GM18507 (cell line): ENCODE data around the gene ARHGAP25.
A peak's percentile ranks its signal among the peaks of the same experiment; 100 is the strongest.

Experiments
- DNase-seq: peaks from one replicate; pipeline ENCODE4 v3.0.0; 2011; ENCODE audit warnings: low read depth; ENCODE audit not compliant: insufficient read length; ENCODE audit errors: extremely low spot score
- FAIRE-seq: peaks from 2 replicates; lab custom pipeline; 2011; peaks lifted over from hg19 to GRCh38; lab: Jason Lieb, UNC

ARHGAP25 gene

GRCh38 chr2:68847751-68848150 is 113.1 kb downstream of the ARHGAP25 start:
- DNase-seq = no peak

GRCh38 chr2:68849579-68850030 is 115.0 kb downstream of the ARHGAP25 start:
- no peak for FAIRE-seq

More at GRCh38 chr2:68847751-68848150, 113.1 kb downstream of the ARHGAP25 start:
- no peak for FAIRE-seq

DNA sequence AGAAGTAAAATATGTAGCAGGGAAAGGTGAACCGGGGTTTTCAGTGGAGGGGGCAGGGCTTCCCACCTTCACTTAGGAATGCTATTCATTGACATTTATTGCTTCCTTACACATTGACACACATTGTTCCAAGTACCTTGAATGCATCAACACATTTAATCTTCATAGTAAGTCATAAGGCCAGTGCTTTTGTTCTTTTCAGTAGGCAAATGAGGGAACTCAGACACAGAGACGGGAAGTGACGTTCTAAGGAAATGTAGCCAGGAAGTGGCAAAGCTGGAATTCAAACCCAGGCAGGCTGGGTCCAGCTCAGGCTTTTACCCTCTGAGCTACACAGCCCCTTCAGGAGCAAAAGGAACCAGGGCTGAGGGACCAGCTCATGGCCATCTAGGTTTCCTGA is 115.9 kb downstream of the ARHGAP25 start:
- FAIRE-seq = no peak
- DNase-seq = no peak

More at GRCh38 chr2:68849579-68850030, 115.0 kb downstream of the ARHGAP25 start:
- no peak for DNase-seq

DNA sequence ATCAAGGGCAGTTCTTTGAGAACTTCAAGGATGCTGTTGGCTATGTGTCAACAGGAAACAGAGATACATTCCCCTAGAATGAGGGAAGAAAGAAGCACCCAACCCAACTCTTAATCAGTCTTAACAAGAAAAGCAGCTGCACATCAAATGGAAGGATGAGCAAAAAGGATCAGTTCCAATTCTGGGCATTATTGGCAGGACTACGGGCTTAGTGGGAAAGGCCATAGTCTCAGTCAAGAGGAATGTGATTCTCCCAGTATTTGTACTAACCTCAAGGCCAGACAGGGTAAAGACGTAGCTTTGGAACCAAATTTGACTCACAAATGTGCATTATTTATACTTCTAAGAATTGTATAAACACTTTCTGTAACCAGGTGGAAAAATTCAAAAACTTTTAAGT is 118.4 kb downstream of the ARHGAP25 start:
- no peak for FAIRE-seq

GRCh38 chr2:68853915-68854314 is 119.3 kb downstream of the ARHGAP25 start:
- FAIRE-seq (no peak), DNase-seq (no peak)

More for the DNA sequence above, 118.4 kb downstream of the ARHGAP25 start:
- no peak for DNase-seq

GRCh38 chr2:68854476-68854875 is 119.9 kb downstream of the ARHGAP25 start:
- DNase-seq (no peak), FAIRE-seq (no peak)

DNA sequence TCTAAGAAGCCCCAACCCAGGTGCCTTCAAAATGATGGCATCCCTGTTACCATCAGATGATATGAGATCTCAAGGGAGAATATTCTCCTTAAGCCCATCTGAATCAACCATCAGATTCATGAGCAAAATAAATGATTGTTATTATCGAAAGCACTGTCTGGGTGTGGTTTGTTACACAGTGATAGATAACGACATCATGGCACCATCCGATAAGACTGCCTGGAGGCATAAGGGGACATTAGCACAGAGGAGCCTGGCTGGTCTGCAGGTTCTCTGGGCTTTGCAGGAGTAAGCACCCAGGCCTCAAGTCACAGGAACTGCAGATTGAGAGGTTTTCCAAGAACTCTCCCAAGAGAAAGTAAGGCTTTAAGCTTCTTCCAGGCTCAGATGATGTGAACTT is 120.9 kb downstream of the ARHGAP25 start:
- DNase-seq (no peak), FAIRE-seq (no peak)

GRCh38 chr2:68857202-68857845 is 122.7 kb downstream of the ARHGAP25 start:
- no peak for DNase-seq
- FAIRE-seq = no peak

GRCh38 chr2:68857855-68858456 is 123.3 kb downstream of the ARHGAP25 start:
- no peak for DNase-seq
- peak; percentile 53 for FAIRE-seq

DNA sequence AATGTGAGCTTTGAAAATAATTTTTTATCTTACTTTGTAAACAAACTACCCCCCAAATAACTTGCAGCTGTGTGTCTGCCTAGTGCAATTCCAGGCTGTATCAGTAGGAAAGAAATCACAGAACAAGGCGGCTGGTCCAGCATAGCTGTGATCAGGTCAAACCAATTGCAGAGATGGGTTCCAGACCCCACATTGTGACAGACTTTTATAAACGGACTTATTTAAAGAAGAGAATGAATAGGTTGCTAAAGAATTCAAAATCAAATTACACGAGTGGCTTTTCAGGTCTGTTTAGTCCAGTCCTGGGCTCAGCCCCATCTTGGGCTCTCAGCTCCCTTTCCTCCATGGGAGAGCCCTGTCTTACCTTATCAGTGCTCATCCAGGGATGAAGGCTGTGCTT is 125.5 kb downstream of the ARHGAP25 start:
- DNase-seq = no peak
- FAIRE-seq = no peak

DNA sequence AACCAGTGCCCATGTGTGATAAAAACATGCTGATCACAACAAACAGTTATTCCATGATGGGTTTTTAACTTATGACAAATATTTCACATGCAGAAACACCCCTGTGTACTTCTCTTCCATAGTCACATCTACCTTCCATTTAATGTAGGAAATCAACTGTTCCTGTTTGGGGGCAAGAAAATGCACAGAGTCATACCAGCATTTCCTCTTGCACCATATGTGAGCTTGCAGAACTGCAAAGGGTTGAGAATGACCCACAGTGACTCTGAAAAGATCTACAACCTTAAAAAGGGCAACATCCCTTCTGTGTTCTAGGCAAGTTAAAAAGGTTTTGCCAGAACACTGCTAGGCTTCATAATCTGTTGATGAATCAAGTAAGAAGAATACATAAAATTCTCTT is 126.7 kb downstream of the ARHGAP25 start:
- FAIRE-seq (no peak), DNase-seq (no peak)

DNA sequence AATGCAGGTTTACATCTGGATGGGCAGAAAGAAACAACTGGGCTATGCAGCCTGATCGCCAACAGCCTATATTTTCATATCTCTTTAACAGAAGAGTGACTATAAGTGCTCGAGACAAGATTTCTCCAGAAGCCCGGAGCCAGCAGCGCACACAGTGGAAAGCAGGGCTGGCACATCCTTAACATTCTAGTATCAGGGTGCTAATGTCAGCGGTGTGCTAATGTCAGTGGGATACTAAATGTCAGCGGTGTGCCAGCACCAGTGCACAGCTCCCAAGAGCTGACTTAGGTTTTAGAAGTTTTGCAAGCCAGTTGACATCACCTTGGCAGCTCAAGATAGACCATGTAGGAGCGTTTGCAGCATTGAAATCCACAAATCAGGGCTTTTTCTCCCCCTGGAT is 128.3 kb downstream of the ARHGAP25 start:
- DNase-seq = no peak
- FAIRE-seq = no peak

DNA sequence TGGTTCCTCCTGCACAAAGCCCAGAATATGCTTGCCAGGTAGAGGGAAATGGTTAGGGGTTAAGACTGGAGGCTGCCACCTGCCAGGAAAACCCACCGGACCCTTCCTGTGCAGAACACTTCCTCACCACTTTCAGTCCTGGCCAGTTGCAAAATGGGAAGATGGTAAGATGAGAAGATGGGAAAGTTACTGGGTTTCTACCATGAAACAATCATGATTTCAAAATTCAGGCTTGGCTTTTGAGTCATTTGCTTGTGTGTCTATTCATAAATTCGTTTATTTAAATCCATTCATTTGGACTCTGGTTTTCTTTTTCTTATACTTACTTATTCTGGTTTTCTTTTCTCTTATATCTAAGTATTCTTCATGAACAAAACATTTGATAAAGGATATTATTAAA is 129.4 kb downstream of the ARHGAP25 start:
- FAIRE-seq = no peak
- no peak for DNase-seq

DNA sequence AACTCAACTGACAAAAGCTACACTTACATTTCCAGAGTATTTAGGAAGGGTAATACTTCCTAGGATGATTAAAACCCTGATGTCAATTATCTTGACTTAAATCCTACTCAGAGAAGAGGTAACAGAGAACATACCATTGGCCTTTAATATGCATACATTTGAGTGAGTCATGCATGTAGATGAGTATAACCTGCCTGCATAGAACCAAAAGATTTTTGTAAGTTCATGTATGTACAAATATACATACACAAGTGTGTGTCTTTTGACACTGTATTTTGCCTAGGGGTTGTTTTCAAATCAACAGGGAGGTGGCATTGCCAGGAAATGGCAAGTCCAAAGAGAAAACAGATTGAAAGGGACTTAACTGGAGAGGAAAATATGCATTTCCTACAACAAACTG is 130.5 kb downstream of the ARHGAP25 start:
- no peak for FAIRE-seq
- DNase-seq = no peak

GRCh38 chr2:68870215-68870614 is 135.6 kb downstream of the ARHGAP25 start:
- FAIRE-seq = no peak
- DNase-seq = no peak

- FAIRE-seq = no peak
- no peak for DNase-seq
Observed at GRCh38 chr2:68871159-68871764, 136.7 kb downstream of the ARHGAP25 start, which contains the start of gene BMP10. BMP10 (minus strand) TSS chr2:68871397; CDS start chr2:68871358, 39 bp downstream.
